GM21528 (cell line): ENCODE results near the gene PANK4.

Experiments used
- ATAC-seq: cut with Tn5 transposase; IDR thresholded peaks from one replicate; pipeline ENCODE4 v1.9.1; 2021; ENCODE audit warnings: mild to moderate bottlenecking, moderate library complexity; ENCODE audit not compliant: unreplicated experiment, low FRiP score

The PANK4 gene

DNA sequence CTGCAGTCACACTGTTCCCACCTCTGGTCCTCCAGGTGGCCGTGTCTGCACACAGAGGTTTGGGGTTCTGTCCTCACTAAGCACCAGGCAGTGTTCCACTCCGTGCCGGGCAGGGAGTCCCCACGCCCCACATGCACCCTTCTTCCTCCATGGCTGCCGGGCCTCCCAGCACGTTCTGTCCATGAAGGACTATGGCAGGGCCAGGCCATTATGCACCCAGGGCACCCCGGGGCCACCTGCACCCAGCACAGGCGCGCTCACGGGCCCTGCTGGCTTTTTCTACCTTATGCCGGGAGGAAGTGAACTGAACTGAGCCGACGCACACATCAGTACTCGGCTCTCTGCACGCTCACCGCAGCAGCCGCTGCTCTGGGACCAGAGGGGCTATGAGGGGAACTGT, 10.3 kb downstream of the PANK4 start:
- ATAC-seq: no peak

GRCh38 chr1:2515763-2516080, 10.7 kb downstream of the PANK4 start:
- no peak for ATAC-seq

- ATAC-seq: no peak
These were observed 11.3 kb downstream of the PANK4 start for GRCh38 chr1:2514863-2515762.

GRCh38 chr1:2513939-2514652, 12.3 kb downstream of the PANK4 start:
- ATAC-seq: no peak

DNA sequence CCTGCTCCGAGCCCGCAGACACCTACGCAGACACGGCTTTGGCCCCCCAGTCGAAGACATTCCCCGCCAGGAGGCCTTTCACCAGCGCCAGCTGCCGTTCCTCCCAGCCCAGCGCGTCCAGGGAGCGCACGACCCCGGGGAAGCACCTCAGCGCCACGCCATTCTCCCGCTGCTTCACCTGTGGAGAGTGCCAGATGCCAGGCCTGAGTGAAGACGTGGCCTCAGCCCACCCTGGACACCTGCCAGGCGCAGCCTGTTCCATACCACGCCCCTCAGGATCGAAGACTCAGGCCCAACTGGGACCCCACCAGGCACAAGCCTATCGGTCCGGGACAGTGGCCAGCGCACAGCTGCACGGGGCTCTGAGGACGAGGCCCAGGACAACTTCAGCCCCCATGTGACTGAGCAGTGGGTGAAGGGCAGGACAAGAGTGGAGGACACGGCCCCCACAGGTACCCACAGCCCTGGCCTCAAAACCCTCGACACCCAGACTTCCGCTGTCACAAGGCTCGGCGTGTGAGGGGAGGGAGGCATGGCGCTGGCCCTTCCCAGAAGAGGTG, 13.5 kb downstream of the PANK4 start:
- no peak for ATAC-seq

DNA sequence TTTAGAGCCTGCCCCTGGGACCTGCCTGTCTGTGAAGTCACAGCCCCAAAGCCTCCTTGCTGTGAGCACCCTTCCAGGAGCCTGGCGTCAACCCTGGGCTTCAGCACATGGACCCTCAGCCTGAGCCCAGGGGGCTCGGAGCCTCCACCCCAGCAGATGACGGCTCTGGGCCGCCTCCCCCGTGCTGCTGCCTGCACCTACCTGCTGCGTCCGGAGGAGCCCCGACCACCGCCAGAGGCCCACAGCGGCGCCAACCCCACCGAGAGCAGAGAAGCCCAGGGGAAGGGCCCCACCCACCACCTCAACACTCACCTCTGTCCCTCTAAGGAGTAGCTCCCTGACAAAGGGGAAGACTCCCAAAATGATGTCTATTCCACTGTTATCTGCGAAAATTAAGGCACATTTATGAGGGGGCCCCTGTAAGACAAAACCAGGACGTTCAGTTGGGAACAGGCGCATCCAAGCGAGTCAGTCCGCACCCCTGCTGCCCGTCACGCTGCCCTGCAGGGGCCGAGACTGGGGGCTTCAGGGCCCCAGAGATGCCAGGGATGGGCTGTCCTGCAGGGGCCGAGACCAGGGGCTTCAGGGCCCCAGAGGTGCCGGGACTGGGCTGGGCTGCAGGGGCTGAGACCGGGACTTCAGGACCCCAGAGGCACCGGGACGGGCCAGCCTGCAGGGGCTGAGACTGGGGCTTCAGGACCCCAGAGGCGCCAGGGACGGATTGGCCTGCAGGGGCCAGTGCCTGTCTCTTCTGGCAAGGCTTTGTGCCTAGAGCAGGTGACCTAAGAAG, 15.8 kb downstream of the PANK4 start:
- ATAC-seq: no peak

- no peak for ATAC-seq
These were observed 16.8 kb downstream of the PANK4 start for GRCh38 chr1:2509589-2509988.

GRCh38 chr1:2508751-2509150, 17.6 kb downstream of the PANK4 start:
- no peak for ATAC-seq

- no peak for ATAC-seq
These were observed 18.2 kb downstream of the PANK4 start for GRCh38 chr1:2508180-2508579.

DNA sequence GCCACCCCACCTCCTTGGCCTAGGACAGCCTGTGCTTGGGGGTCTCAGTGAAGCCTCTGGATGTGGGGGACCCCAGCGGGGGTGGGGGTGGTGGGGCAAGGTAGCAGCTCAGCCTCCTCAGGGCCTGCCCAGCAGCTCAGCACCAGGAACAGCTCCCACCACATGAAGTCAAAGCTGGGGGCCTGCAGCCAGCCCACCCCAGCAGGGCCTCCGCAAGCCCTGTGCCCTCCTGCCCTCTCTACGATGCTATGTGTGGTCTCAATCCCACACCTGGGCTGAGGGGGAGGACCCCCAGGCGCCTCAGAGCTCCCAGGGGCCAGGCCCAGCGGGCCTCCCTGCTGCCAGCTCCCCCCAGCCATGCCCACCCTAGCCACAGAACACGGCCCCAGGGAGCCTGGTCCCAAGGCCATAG, 18.6 kb downstream of the PANK4 start:
- no peak for ATAC-seq

DNA sequence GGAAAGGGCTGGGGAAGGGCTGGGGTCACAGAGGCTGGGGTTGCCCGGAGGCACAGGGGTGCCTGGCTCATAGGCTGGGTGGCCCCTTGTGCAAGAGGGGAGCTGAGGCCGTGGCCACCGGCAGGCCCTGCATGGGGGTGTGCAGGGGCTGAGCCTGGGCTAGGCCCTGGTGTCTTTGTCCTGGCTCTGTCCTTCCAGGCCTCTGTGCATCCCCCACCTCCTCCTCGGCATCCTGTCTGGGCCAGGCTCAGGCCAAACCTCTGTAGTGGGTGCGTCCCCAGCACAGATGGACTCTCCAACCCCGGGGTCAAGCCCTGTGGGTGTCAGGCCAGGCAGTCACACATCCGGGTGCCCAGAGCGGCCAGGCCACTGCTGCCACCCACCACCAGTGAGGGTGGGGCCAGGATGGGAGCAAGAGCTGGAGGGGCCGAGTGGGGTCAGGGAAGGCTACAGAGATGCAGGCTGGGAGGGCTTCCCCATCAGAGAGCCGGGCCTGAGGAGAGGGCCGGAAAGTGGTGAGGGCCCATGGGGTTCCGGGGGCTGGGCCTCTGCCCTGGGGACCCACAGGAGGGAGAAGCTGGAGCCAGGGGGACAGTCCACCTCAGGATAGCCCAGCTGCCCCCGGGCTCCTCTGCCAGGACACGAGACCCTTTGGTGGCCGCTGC, 19.4 kb downstream of the PANK4 start:
- ATAC-seq: no peak

GRCh38 chr1:2506007-2506860, 20.2 kb downstream of the PANK4 start:
- no peak for ATAC-seq

- no peak for ATAC-seq
These were observed 20.9 kb downstream of the PANK4 start for GRCh38 chr1:2505461-2505994.

GRCh38 chr1:2504949-2505272, 21.5 kb downstream of the PANK4 start:
- no peak for ATAC-seq

DNA sequence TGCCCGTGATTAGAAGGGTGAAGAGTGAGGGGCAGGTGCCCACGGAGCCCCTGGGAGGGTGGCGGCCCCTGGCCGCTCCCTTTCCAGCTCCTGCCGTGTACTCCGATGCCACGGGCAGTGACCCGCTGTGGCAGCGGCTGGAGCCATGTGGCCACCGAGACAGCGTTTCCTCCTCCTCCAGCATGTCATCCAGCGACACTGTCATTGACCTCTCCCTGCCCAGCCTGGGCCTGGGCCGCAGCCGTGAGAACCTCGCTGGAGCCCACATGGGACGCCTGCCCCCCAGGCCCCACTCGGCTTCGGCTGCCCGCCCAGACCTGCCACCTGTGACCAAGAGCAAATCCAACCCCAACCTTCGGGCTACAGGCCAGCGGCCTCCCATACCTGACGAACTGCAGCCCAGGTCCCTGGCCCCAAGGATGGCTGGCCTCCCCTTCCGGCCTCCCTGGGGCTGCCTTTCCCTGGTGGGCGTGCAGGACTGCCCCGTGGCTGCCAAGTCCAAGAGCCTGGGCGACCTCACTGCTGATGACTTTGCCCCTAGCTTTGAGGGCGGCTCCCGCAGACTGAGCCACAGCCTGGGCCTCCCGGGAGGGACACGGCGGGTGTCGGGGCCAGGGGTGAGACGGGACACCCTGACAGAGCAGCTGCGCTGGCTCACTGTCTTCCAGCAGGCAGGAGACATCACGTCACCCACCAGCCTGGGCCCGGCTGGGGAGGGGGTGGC, 22.0 kb downstream of the PANK4 start:
- ATAC-seq: no peak

- ATAC-seq: no peak
These were observed 22.7 kb downstream of the PANK4 start for GRCh38 chr1:2503554-2504224.

DNA sequence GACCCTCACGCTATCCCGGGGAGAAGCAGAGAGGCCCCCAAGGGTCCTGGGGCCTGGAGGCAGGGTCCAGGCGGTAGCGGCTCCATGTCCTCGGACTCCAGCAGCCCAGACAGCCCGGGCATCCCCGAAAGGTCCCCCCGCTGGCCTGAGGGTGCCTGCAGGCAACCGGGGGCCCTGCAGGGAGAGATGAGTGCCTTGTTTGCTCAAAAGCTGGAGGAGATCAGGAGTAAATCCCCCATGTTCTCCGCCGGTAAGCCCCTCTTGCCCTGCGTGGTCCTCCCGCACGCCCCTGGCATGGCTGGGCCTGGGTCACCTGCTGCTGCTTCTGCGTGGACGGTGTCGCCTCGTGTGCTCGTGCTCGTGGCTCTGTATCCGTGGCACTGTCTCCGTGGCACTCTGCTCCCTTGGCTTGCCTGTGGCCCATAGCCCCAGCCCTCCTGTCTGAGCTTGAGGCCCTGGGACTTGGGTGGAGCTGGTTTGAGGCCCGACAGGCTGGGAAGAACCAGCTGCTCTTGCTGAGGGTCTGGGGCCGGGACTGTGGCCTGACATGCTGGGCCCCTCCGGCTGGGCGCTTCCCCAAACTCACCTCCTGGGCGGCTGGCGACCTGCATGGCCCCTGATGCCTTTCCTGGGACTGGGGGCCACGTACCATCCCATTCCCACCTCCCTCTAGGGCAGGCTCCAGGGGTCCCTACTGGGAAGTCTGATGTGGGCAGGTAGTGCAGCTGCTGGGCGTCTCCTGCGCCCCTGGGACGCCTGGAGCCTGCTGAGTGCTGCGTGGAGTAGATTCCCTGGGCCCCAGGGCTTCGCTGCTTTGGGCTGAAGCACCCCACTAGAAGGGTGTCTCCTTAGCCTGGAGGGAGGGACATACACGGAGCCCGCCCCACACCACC, 23.5 kb downstream of the PANK4 start:
- no peak for ATAC-seq
